HepG2 (cell line): Measurements from ENCODE around the gene RNASE11. TPM values are rescaled to one million over a fixed set of nuclear protein-coding genes. Genes with fewer than 3 reads are reported as not detected.

Source experiments
- ERF ChIP-seq: IDR thresholded peaks from 2 replicates; pipeline ENCODE4 v1.6.1; 2018; ENCODE audit warnings: missing biosample characterization, missing genetic modification reagents
- FOSL2 ChIP-seq: sonication (generic); formaldehyde crosslinking; IDR thresholded peaks from 2 replicates; pipeline ENCODE4 v1.4.0; 2020; ENCODE audit warnings: missing genetic modification reagents
- MAZ ChIP-seq, 2 experiments: sonication (generic) in 1 of 2; formaldehyde crosslinking in 1 of 2; IDR thresholded peaks; 2 replicates each; pipeline versions ENCODE4 v1.5.0 to v1.6.1; 2012 to 2020; ENCODE audit warnings: low read depth in 2 of 2, mild to moderate bottlenecking in 2 of 2, borderline replicate concordance in 1 of 2, improper control_type of control experiment in 1 of 2, low read length in 1 of 2, missing genetic modification reagents in 1 of 2, moderate library complexity in 1 of 2
- PRDM10 ChIP-seq: sonication (generic); formaldehyde crosslinking; IDR thresholded peaks from 2 replicates; pipeline ENCODE4 v1.4.0; 2020; ENCODE audit warnings: low read depth, missing genetic modification reagents
- RXRB ChIP-seq: IDR thresholded peaks from 2 replicates; pipeline ENCODE4 v1.6.1; 2016; ENCODE audit warnings: borderline replicate concordance, missing genetic modification reagents, missing compliant biosample characterization
- SNAI1 ChIP-seq: sonication (generic); formaldehyde crosslinking; IDR thresholded peaks from 2 replicates; pipeline ENCODE4 v1.5.0; 2020; ENCODE audit warnings: mild to moderate bottlenecking, missing genetic modification reagents, borderline replicate concordance
- YY1 ChIP-seq: IDR thresholded peaks from 2 replicates; pipeline ENCODE4 v1.6.1; 2011; ENCODE audit warnings: low read length, low read depth, moderate library complexity, mild to moderate bottlenecking; ENCODE audit not compliant: insufficient read depth, insufficient replicate concordance
- ZNF501 ChIP-seq: sonication (generic); formaldehyde crosslinking; IDR thresholded peaks from 2 replicates; pipeline ENCODE4 v1.5.1; 2020; ENCODE audit warnings: mild to moderate bottlenecking, moderate library complexity, missing genetic modification reagents
- ZNF567 ChIP-seq: sonication (generic); formaldehyde crosslinking; IDR thresholded peaks from 2 replicates; pipeline ENCODE4 v1.8.1; 2023; ENCODE audit warnings: mild to moderate bottlenecking, missing genetic modification reagents, borderline replicate concordance
- ZNF605 ChIP-seq: sonication (generic); formaldehyde crosslinking; IDR thresholded peaks from 2 replicates; pipeline ENCODE4 v1.8.0; 2022; ENCODE audit warnings: mild to moderate bottlenecking, missing genetic modification reagents
- ZNF839 ChIP-seq: sonication (generic); formaldehyde crosslinking; IDR thresholded peaks from 2 replicates; pipeline ENCODE4 v1.4.0; 2020; ENCODE audit warnings: missing genetic modification reagents, mild to moderate bottlenecking, borderline replicate concordance
- ZSCAN25 ChIP-seq: sonication (generic); formaldehyde crosslinking; IDR thresholded peaks from 2 replicates; pipeline ENCODE4 v1.8.0; 2022; ENCODE audit warnings: mild to moderate bottlenecking, missing genetic modification reagents
- polyA plus RNA-seq, 8 experiments: library from polyadenylated mRNA; depleted of rRNA in 3 of 8; stranded (reverse) in 7 of 8; unstranded in 1 of 8; fragments of >200 nt; fragmentation: Illumina TruSeq in 4 of 8; extraction: Trizol in 4 of 8; gene quantifications; 2 replicates each; pipeline versions ENCODE4 v1.2.1 to v1.2.3, GENCODE V29; 2011 to 2016; ENCODE audit warnings: low read depth in 4 of 8, missing spikeins in 1 of 8, mixed read lengths in 1 of 8; ENCODE audit not compliant: insufficient read depth in 1 of 8
- total RNA-seq, 5 experiments: library from RNA; depleted of rRNA; stranded (reverse); fragments of >200 nt; fragmentation: Illumina TruSeq; extraction: Trizol; gene quantifications; 2 replicates each; pipeline ENCODE4 v1.2.3, GENCODE V29; 2016; ENCODE audit warnings: low read depth in 1 of 5
- TF ChIP-seq, protein P1 (sequence below): sonication (generic); formaldehyde crosslinking; IDR thresholded peaks from 2 replicates; pipeline ENCODE4 v1.5.0; 2020; ENCODE audit warnings: mild to moderate bottlenecking, missing genetic modification reagents, borderline replicate concordance
- TF ChIP-seq, protein P2 (sequence below): sonication (generic); formaldehyde crosslinking; IDR thresholded peaks from 2 replicates; pipeline ENCODE4 v1.4.0; 2020; ENCODE audit warnings: missing genetic modification reagents, mild to moderate bottlenecking, borderline replicate concordance
- TF ChIP-seq, protein P3 (sequence below), 2 experiments: sonication (generic) in 1 of 2; formaldehyde crosslinking in 1 of 2; IDR thresholded peaks; 2 replicates each; pipeline versions ENCODE4 v1.4.0 to v1.6.1; 2018 to 2020; ENCODE audit warnings: missing genetic modification reagents in 2 of 2, borderline replicate concordance in 1 of 2, low read depth in 1 of 2, mild to moderate bottlenecking in 1 of 2, missing biosample characterization in 1 of 2

RNASE11 gene
- total and polyA plus RNA-seq, 2 of the 13 experiments (the other 11 are each of a cell fraction or from before 2014, with no cell fraction given): not detected

DNA sequence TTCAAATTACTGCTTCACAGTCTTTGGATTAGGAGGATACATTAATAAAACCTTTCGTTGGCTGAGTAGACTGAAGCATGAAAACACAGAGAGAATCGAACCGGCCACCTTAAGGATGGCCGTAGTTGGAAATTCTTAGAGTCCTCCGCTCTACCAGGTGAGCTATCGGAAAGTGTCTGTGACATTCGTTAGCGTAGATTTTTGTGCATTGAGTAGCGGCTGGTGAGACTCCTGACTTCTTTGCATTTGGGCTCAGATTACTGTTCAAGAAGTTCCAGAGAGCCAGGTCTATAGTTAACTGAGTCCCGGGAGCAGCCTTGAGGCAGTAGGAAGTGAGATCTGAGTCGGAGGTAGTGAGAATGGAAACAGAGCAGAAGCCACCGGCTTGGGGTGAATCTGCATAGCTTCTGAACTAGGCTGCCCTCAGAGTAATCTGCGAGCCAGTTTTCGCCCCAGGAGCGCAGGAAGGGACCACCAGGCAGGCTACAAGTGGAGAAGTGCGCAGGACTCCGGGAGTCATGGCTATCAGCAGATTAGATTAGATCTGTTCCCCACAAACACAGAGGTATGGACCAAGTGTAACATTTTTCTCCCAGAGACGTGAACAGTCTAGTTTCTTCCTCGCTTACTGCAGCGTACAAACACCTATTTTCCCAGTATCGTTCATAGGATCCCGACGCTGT, 42.7 kb upstream of the RNASE11 start (continued):
- peak; percentile 53; the same call in 1 of the 2 replicates for TF ChIP-seq RXRB (CRISPR knock-in tag)
- TF ChIP-seq, protein P1, sequence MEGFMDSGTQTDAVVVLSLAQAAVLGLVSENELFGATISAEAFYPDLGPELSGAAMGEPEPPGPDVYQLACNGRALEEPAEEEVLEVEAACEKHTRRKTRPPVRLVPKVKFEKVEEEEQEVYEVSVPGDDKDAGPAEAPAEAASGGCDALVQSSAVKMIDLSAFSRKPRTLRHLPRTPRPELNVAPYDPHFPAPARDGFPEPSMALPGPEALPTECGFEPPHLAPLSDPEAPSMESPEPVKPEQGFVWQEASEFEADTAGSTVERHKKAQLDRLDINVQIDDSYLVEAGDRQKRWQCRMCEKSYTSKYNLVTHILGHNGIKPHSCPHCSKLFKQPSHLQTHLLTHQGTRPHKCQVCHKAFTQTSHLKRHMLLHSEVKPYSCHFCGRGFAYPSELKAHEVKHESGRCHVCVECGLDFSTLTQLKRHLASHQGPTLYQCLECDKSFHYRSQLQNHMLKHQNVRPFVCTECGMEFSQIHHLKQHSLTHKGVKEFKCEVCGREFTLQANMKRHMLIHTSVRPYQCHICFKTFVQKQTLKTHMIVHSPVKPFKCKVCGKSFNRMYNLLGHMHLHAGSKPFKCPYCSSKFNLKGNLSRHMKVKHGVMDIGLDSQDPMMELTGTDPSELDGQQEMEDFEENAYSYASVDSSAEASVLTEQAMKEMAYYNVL (CRISPR knock-in tag): 0 out of 2 replicates have a peak, but pooled peaks have one; percentile 65
- TF ChIP-seq, protein P2, sequence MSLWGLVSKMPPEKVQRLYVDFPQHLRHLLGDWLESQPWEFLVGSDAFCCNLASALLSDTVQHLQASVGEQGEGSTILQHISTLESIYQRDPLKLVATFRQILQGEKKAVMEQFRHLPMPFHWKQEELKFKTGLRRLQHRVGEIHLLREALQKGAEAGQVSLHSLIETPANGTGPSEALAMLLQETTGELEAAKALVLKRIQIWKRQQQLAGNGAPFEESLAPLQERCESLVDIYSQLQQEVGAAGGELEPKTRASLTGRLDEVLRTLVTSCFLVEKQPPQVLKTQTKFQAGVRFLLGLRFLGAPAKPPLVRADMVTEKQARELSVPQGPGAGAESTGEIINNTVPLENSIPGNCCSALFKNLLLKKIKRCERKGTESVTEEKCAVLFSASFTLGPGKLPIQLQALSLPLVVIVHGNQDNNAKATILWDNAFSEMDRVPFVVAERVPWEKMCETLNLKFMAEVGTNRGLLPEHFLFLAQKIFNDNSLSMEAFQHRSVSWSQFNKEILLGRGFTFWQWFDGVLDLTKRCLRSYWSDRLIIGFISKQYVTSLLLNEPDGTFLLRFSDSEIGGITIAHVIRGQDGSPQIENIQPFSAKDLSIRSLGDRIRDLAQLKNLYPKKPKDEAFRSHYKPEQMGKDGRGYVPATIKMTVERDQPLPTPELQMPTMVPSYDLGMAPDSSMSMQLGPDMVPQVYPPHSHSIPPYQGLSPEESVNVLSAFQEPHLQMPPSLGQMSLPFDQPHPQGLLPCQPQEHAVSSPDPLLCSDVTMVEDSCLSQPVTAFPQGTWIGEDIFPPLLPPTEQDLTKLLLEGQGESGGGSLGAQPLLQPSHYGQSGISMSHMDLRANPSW (CRISPR knock-in tag): 0 out of 2 replicates have a peak, but pooled peaks have one; percentile 69
- TF ChIP-seq SNAI1 (CRISPR knock-in tag): peak; percentile 76; the same call in 1 of the 2 replicates
- TF ChIP-seq ERF: peak; percentile 22; the same call in 1 of the 2 replicates
- TF ChIP-seq YY1: peak; percentile 7
- peak; percentile 93; the same call in 1 of the 2 replicates for TF ChIP-seq ZNF567
- TF ChIP-seq, protein P3, sequence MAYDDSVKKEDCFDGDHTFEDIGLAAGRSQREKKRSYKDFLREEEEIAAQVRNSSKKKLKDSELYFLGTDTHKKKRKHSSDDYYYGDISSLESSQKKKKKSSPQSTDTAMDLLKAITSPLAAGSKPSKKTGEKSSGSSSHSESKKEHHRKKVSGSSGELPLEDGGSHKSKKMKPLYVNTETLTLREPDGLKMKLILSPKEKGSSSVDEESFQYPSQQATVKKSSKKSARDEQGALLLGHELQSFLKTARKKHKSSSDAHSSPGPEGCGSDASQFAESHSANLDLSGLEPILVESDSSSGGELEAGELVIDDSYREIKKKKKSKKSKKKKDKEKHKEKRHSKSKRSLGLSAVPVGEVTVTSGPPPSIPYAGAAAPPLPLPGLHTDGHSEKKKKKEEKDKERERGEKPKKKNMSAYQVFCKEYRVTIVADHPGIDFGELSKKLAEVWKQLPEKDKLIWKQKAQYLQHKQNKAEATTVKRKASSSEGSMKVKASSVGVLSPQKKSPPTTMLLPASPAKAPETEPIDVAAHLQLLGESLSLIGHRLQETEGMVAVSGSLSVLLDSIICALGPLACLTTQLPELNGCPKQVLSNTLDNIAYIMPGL (CRISPR knock-in tag; IDR thresholded peaks at IDR 0.05; ENCODE audit: borderline replicate concordance in 1 of 2, low read depth in 1 of 2): peak; percentile 96 to 99
- TF ChIP-seq ZNF839 (CRISPR knock-in tag): 0 out of 2 replicates have a peak, but pooled peaks have one; percentile 38
- TF ChIP-seq PRDM10: no peak; the same call in 1 of the 2 replicates
- peak; percentile 63; the same call in 1 of the 2 replicates for TF ChIP-seq ZNF501
- TF ChIP-seq MAZ (IDR thresholded peaks at IDR 0.05; ENCODE audit: borderline replicate concordance, low read depth, low read length): no peak
- 0 out of 2 replicates have a peak, but pooled peaks have one; percentile 11 for TF ChIP-seq MAZ (CRISPR knock-in tag; IDR thresholded peaks at IDR 0.05; ENCODE audit: low read depth)
- 0 out of 2 replicates have a peak, but pooled peaks have one; percentile 36 for TF ChIP-seq ZNF605 (CRISPR knock-in tag)
- TF ChIP-seq ZSCAN25 (CRISPR knock-in tag): 0 out of 2 replicates have a peak, but pooled peaks have one; percentile 32
- TF ChIP-seq FOSL2 (CRISPR knock-in tag): peak; percentile 20; the same call in 1 of the 2 replicates
